ENCODE data around the gene NT5C1A.

The NT5C1A gene

GRCh38 chr1:39639305-39640130 lies 32.4 kb downstream of the NT5C1A start, which contains the start of gene HEYL:
HEYL (minus strand) TSS chr1:39639643; CDS start chr1:39639625, 18 bp downstream.
- DNase-seq (ENCODE audit: extremely low read depth in 1 of 2, low read depth in 1 of 2) = peak; percentile 12 to 51

DNA sequence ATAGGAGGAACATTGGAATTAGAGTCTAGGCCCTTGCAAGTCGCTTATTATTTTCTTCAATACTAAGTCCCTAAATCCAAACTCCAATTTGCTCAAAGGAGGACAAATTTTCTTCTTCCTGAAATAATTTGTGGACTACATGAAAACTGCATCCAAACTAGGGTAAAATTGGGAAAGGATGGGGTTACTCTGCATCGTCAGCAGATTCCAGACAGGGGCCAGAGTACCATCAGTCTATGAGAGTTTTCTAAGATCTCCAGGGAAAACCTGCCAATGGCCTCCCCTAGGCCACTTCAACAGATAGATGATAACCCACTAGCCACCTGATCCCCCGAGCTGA lies 33.0 kb downstream of the NT5C1A start:
- DNase-seq (ENCODE audit: extremely low read depth in 1 of 2, low read depth in 1 of 2) = no peak

DNA sequence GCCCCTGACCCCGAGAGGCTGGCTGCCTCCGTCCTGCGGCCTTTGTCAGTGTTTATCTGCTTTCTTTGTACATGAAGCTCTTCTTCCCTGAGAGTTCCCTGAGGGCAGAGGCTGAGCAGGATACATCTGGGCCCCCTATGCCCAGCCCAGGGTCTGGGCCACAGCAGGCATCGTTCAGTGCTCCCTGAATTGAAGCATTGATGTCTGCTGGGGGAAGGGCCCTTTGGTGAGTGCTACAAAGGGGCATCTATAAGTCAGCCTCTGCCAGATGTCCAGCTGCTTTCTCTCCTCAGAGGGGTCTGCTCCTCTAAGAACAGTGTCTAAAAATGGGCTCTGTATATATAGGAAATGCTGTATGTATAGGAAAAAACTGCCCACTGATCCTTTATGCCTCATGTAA lies 34.5 kb downstream of the NT5C1A start:
- no peak for DNase-seq (ENCODE audit: extremely low read depth in 1 of 2, low read depth in 1 of 2)

- no peak for DNase-seq (ENCODE audit: extremely low read depth in 1 of 2, low read depth in 1 of 2)
These were observed 36.1 kb downstream of the NT5C1A start for GRCh38 chr1:39635871-39636210.

GRCh38 chr1:39635205-39635870 lies 36.6 kb downstream of the NT5C1A start:
- no peak for DNase-seq (ENCODE audit: extremely low read depth in 1 of 2, low read depth in 1 of 2)

GRCh38 chr1:39633422-39633821 lies 38.5 kb downstream of the NT5C1A start:
- DNase-seq (ENCODE audit: extremely low read depth in 1 of 2, low read depth in 1 of 2) = no peak

DNA sequence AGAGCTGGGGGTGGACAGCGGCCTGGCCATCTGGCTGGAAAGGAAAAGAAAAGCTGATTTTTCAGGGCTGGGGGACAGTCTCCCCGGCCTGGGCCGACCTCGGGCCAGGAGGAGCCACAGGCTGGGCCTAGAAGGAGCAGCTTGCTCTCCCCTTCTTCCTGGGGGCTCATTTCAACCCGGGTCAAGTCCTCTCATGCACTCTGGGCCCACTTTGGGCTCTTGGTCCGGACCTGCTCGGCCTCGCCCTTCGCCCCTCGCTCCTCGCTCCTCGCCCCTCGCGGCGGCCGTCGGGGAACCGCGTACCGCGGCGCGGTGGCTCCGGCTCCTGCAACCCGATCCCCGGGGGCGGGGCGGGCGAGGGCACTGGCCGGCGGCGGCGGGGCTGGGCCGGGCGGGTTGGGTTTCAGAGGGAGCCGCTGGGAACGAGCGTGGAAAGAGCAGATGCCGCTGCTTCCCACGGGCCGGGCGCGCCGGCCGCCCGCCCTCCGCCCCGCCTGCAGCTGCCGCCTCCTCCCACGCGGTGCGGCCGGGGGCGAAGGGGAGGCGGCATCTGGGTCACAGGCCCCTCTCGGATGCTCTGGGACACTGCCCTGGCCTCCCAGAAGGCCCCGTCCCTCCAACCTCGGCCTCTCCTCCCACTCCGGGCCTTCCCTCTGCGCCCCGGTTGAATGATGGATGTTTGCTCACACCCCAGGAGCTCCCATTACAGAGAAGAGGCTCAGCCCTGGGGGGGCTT lies 39.1 kb downstream of the NT5C1A start:
- no peak for DNase-seq (ENCODE audit: extremely low read depth in 1 of 2, low read depth in 1 of 2)

DNA sequence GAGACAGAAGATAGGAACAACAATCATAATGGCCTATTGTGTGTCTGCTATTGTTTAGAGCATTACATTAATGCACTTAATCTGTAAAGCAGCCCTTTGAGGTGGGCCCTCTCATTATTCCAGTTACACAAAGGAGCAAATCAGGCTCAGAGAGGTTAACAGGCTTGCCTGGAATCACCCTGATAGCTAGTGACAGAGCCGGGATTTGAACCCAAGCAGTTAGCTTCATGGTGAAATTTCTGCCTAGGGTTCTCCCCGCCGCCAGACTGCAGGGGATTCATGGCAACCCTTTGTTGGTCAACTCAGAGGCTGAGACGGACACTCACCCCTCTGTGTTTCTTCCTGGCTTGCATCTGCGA lies 39.6 kb downstream of the NT5C1A start:
- DNase-seq (ENCODE audit: extremely low read depth in 1 of 2, low read depth in 1 of 2) = no peak

- no peak for DNase-seq (ENCODE audit: extremely low read depth in 1 of 2, low read depth in 1 of 2)
These were observed 40.3 kb downstream of the NT5C1A start for GRCh38 chr1:39631361-39632322.

DNA sequence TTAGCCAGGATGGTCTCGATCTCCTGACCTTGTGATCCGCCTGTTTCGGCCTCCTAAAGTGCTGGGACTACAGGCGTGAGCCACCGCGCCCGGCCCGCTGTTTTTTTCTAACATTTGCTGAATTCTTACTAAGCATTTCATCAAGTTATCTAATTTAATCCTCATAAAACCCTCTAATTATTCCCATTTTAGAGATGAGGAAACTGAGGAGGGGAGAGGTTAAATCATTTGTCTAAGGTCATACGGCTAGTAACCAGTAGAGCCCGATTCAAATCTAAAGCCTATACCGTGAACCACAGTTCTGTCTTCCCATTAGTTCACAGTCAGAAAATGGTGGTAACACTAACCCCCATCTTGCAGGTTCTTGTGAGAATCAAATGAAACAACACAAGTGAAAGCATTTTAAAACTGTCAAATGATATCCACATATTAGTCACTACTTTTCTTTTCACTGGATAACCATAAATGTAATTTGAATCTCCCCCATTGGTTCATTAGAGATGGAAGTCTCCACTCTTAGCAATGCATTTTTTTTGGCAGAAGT lies 43.0 kb downstream of the NT5C1A start:
- no peak for DNase-seq (ENCODE audit: extremely low read depth in 1 of 2, low read depth in 1 of 2)

GRCh38 chr1:39626646-39627045 lies 45.3 kb downstream of the NT5C1A start:
- no peak for DNase-seq (ENCODE audit: extremely low read depth in 1 of 2, low read depth in 1 of 2)

DNA sequence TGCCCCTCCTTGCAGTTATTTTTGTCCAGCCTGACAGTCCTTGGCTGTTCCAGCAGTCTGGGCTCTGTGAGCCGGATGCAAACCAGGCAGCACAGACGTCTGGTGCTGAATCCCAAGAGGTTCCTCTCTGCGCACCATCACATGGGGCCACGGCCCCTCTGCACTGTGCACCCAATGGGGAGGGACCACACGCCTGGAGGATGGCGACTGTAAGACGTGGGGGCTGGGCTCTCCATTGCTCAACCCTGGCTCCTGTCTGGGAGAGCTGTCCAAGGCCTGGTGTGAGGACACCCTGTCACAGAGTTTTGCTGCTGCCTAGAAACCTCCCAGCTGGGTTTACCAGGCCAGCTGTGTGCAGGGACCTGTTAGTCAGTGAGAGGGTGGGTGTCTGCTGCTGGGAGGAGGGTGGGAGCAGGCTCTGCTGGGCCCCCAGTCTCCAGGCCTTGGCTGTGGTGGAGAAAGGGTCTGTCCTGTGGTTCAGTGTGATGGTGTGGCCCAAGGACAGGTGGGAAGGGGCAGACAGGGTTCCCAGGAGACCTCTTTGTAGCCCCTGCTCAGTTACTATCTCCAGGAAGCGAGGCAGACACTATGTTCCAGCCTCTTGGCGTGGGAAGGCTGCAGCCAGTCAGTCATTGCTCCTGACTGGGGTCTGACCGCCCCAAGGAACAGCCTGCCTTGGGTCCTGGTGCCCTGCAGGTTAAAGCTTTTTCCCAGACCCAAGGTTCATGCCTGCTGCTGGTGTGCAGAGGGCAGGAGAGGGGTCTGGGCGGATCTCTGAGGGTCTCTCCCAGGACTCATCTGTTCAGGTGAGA lies 46.2 kb downstream of the NT5C1A start:
- DNase-seq (ENCODE audit: extremely low read depth in 1 of 2, low read depth in 1 of 2) = no peak

GRCh38 chr1:39625009-39625408 lies 46.9 kb downstream of the NT5C1A start:
- no peak for DNase-seq (ENCODE audit: extremely low read depth in 1 of 2, low read depth in 1 of 2)

- no peak for DNase-seq (ENCODE audit: extremely low read depth in 1 of 2, low read depth in 1 of 2)
These were observed 48.9 kb downstream of the NT5C1A start for GRCh38 chr1:39623053-39623452.

GRCh38 chr1:39622427-39622826 lies 49.5 kb downstream of the NT5C1A start:
- no peak for DNase-seq (ENCODE audit: extremely low read depth in 1 of 2, low read depth in 1 of 2)

DNA sequence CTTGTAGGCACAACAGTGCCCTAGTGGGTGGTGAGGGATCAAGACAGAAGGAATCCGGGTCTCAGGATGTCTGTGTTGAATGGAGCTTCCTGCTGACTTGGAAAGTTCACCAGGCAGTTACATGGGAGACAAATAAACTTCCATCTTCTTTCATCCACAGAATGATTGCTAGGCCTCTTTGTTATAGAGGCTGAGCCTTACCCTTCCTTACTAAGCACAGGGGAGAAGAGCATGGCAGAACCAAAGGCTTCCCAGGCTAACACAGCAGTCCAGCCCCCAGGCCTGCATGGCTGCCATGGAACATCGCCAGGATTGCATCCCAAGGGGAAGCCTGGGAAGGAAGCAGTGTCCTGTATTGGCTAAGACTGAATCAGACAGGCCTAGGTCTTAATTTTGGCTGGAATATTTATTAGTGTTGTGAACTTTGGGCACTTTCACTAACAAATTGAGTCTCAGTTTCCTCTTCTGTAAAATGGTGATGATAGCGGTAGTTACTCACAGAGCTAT lies 51.2 kb downstream of the NT5C1A start:
- no peak for DNase-seq (ENCODE audit: extremely low read depth in 1 of 2, low read depth in 1 of 2)

- DNase-seq (ENCODE audit: extremely low read depth in 1 of 2, low read depth in 1 of 2) = no peak
These were observed 54.3 kb downstream of the NT5C1A start for GRCh38 chr1:39617488-39618049.

- DNase-seq (ENCODE audit: extremely low read depth in 1 of 2, low read depth in 1 of 2) = no peak
These were observed 56.7 kb downstream of the NT5C1A start for GRCh38 chr1:39615086-39615673.

DNA sequence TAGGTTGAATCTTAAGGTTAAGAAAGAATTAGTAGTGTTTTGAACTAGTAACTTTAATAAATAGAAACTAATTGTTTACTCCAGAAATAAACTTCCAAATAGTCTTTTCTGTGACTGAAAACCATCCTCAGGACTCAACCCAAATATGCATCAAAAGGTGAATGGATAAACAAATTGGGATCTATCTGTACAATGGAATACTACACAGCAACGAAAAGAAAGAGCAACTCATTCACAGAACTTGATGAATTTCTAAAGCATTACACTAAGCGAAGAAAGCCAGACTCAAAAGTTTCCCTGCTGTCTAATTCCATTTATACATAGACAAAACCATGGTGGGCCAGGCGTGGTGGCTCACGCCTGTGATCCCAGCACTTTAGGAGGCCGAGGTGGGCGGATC lies 57.4 kb downstream of the NT5C1A start:
- no peak for DNase-seq (ENCODE audit: extremely low read depth in 1 of 2, low read depth in 1 of 2)

All from activated CD8-positive, alpha-beta memory T cell treated with anti-CD3 and anti-CD28 coated beads for 1 hour (primary cell).